Upper lobe of left lung (tissue), 6 donors: ENCODE measurements around the gene CMKLR1. TPM values are rescaled to one million over a fixed set of nuclear protein-coding genes. Genes with fewer than 3 reads are reported as not detected.

Source experiments
- ATAC-seq, 2 donors: fragments of 200-7000 bp; cut with Tn5 transposase; one replicate each; pipeline ENCODE4 v1.9.1; 2022; ENCODE audit warnings: mild to moderate bottlenecking in 2 of 2, moderate library complexity in 2 of 2; ENCODE audit not compliant: low FRiP score in 2 of 2
- DNase-seq, 2 donors: peaks; one replicate each; pipeline ENCODE4 v3.0.0-alpha.2; 2019 to 2020
- H3K27ac ChIP-seq, 4 donors: fragments of 200-600 bp; sonication (generic); one replicate each; pipeline ENCODE4 v1.5.1; 2016 to 2019
- H3K27me3 ChIP-seq, 4 donors: fragments of 200-600 bp; sonication (generic); one replicate each; pipeline ENCODE4 v1.5.1; 2017 to 2019
- H3K36me3 ChIP-seq, 4 donors: fragments of 200-600 bp; sonication (generic); one replicate each; pipeline ENCODE4 v1.5.1; 2016 to 2019
- H3K4me1 ChIP-seq, 4 donors: fragments of 200-600 bp; sonication (generic); one replicate each; pipeline ENCODE4 v1.5.1; 2018 to 2019
- H3K4me3 ChIP-seq, 4 donors: fragments of 200-600 bp; sonication (generic); one replicate each; pipeline ENCODE4 v1.5.1; 2017 to 2019; ENCODE audit warnings: mild to moderate bottlenecking in 2 of 4, moderate library complexity in 1 of 4
- H3K9me3 ChIP-seq, 4 donors: fragments of 200-600 bp; sonication (generic); one replicate each; pipeline ENCODE4 v1.5.1; 2018 to 2019
- CTCF ChIP-seq, 6 experiments: fragments of 450-650 bp in 4 of 6; fragments of 200-600 bp in 2 of 6; sonication (generic) in 2 of 6; IDR thresholded peaks; one replicate each; pipeline ENCODE4 v1.5.1; 2016 to 2019; ENCODE audit warnings: antibody characterized with exemption in 6 of 6
- EP300 ChIP-seq, 4 donors: sonication (generic); formaldehyde crosslinking; IDR thresholded peaks; one replicate each; pipeline ENCODE4 v1.5.1; 2017; ENCODE audit warnings: antibody characterized with exemption in 4 of 4, control low read depth in 2 of 4
- POLR2A ChIP-seq, 4 donors: fragments of 450-650 bp; IDR thresholded peaks; one replicate each; pipeline ENCODE4 v1.5.1; 2016 to 2017; ENCODE audit warnings: antibody characterized with exemption in 4 of 4, mild to moderate bottlenecking in 2 of 4
- POLR2AphosphoS5 ChIP-seq, 2 donors: sonication (generic); formaldehyde crosslinking; IDR thresholded peaks; one replicate each; pipeline ENCODE4 v1.5.1; 2017; ENCODE audit warnings: antibody characterized with exemption in 2 of 2
- WGBS, 2 donors: methylation state at CpG; one replicate each; pipeline ENCODE4 v1.1.5; 2017 to 2018; 5-methylcytosine and 5-hydroxymethylcytosine counted together
- total RNA-seq, 6 donors: library from RNA; depleted of rRNA in 4 of 6; stranded (reverse); fragments of >200 nt in 4 of 6; gene quantifications; one replicate each; pipeline versions ENCODE4 v1.1.0 to v1.2.1, GENCODE V29; 2016 to 2021
- donor health status: DM: no; HTN: no; CAD: no; lungs with moderate emphysema.
- donor health status: DM: no; HTN: yes; CAD: no; lungs with severe emphysema.

CMKLR1 gene
- total RNA-seq, 6 donors from 2014 or later: 7.8 to 40.9 (median 19.9) TPM

DNA sequence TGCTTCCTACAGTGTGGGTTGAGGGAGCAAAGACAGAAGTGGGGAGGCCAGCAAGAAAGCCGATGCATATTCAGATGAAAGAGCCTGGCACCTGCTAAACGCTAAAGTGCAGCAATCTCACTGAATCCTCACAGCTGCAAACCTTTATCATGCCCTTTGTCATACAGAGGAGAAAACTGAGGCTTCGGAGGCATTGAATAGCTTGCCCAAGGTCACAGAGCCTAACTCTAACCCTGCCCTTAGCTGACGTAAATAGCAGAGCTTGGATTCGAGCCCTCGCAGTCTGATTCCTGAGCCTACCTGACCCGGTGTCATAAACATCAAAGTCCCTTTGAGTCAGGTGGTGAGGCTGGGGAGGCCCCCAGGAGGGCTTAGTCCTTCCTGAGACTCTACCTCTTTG lies 54.9 kb downstream of the CMKLR1 start:
- ATAC-seq: no peak
- DNase-seq: no peak
- Histone ChIP-seq H3K9me3 (no peaks in the 10 kb centered on the region), H3K36me3 (no peaks in the 10 kb centered on the region), H3K4me3 (no peak overlapping the region), H3K4me1 (peaks cover 5 to 22% (median 10%) of the 10 kb centered on the region in 4 donors), H3K27ac (no peak overlapping the region), H3K27me3 (no peaks in the 10 kb centered on the region)
- WGBS, 2 donors: 62 to 83% methylated on average over 7 of the region's 7 CpGs
- no peak for TF ChIP-seq POLR2A (IDR thresholded peaks at IDR 0.05)
- no peak for TF ChIP-seq POLR2AphosphoS5 (IDR thresholded peaks at IDR 0.05)

- WGBS, 2 donors: 16 to 19% methylated on average over 2 to 3 of the region's 3 CpGs
- no peak overlapping the region for H3K4me3 ChIP-seq
- H3K27ac ChIP-seq: peak overlapping the region in 3 of 4 donors; percentile 12 to 40 (median 16)
- no peaks in the 10 kb centered on the region for H3K9me3 ChIP-seq
- no peak for DNase-seq
- TF ChIP-seq POLR2AphosphoS5 (IDR thresholded peaks at IDR 0.05) (peak in 1 of 2 donors; percentile 25), CTCF (IDR thresholded peaks at IDR 0.05) (no peak)
- ATAC-seq: no peak
- H3K27me3 ChIP-seq: no peaks in the 10 kb centered on the region
- H3K36me3 ChIP-seq: no peaks in the 10 kb centered on the region
- peaks cover 5 to 18% (median 10%) of the 10 kb centered on the region in 4 donors for H3K4me1 ChIP-seq
Measured at GRCh38 chr12:108282676-108283075, 56.4 kb downstream of the CMKLR1 start.

- no peak for TF ChIP-seq CTCF (IDR thresholded peaks at IDR 0.05)
- TF ChIP-seq EP300 (IDR thresholded peaks at IDR 0.05): no peak
- no peak for TF ChIP-seq POLR2AphosphoS5 (IDR thresholded peaks at IDR 0.05)
- TF ChIP-seq POLR2A (IDR thresholded peaks at IDR 0.05): no peak
- no peaks in the 10 kb centered on the region for H3K36me3 ChIP-seq
- peaks cover 5 to 18% (median 10%) of the 10 kb centered on the region in 4 donors for H3K4me1 ChIP-seq
- peak overlapping the region in 3 of 4 donors; percentile 12 to 40 (median 16) for H3K27ac ChIP-seq
- WGBS, 2 donors: 29 to 39% methylated on average over 2 of the region's 2 CpGs
- ATAC-seq: no peak
- no peak overlapping the region for H3K4me3 ChIP-seq
- DNase-seq: no peak
- H3K27me3 ChIP-seq: no peaks in the 10 kb centered on the region
- H3K9me3 ChIP-seq: no peaks in the 10 kb centered on the region
Measured at GRCh38 chr12:108282160-108282559, 57.0 kb downstream of the CMKLR1 start.

DNA sequence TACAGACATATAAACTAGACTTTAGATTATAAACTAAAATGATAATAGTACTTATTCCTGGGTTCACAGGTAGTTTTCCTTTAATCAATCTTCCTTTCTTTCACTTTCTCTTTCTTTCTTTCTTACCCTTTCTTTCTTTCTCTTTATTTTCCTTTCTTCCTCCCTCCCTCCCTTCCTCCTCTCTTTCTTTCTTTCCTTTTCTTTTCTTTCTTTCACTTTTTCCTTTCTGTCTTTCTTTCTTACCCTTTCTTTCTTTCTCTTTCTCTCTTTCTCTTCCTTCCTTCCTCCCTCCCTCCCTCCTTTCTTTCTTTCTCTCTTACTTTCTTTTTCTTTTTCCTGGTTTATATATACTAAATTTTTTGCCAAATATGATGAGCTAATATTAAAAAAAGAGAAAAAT lies 61.5 kb downstream of the CMKLR1 start:
- no peak for TF ChIP-seq EP300 (IDR thresholded peaks at IDR 0.05)
- TF ChIP-seq POLR2AphosphoS5 (IDR thresholded peaks at IDR 0.05): no peak
- no peak for TF ChIP-seq CTCF (IDR thresholded peaks at IDR 0.05)
- no peak for TF ChIP-seq POLR2A (IDR thresholded peaks at IDR 0.05)
- Histone ChIP-seq H3K36me3 (no peaks in the 10 kb centered on the region), H3K27me3 (no peaks in the 10 kb centered on the region), H3K27ac (no peak overlapping the region), H3K4me3 (no peak overlapping the region), H3K9me3 (no peaks in the 10 kb centered on the region), H3K4me1 (peaks cover 0 to 8% (median 7%) of the 10 kb centered on the region in 4 donors)
- DNase-seq: no peak
- no peak for ATAC-seq

DNA sequence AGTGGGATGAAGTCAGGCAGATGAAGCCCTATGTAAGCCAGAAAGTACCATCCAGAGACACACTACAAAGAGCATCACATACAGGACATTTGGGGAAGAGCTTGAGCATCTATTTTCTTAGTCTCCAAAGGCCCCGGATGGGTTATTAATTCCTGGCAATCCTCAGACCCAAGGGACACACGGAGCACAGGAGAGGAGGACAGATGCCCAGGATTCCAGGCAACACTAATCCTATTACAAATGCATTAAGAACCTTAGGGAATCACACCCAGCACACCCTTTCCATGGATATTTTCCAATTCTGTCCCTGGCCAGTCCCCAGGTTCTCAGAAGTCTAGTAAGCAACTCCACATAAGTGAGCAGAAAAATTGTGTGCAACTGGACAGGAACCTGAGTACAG lies 65.9 kb downstream of the CMKLR1 start:
- H3K4me3 ChIP-seq: no peak overlapping the region
- WGBS, 2 donors: 53 to 79% methylated on average over 2 of the region's 2 CpGs
- no peaks in the 10 kb centered on the region for H3K27me3 ChIP-seq
- no peaks in the 10 kb centered on the region for H3K9me3 ChIP-seq
- DNase-seq: no peak
- no peaks in the 10 kb centered on the region for H3K36me3 ChIP-seq
- H3K27ac ChIP-seq: no peak overlapping the region
- peaks cover 0 to 14% (median 9%) of the 10 kb centered on the region in 4 donors for H3K4me1 ChIP-seq
- ATAC-seq: no peak
- no peak for TF ChIP-seq EP300 (IDR thresholded peaks at IDR 0.05)
- no peak for TF ChIP-seq POLR2A (IDR thresholded peaks at IDR 0.05)
- TF ChIP-seq POLR2AphosphoS5 (IDR thresholded peaks at IDR 0.05): no peak
